ENCODE data around the gene WDR82. TPM values are rescaled to one million over a fixed set of nuclear protein-coding genes. Genes with fewer than 3 reads are reported as not detected.
A peak's percentile ranks its signal among the peaks of the same experiment; 100 is the strongest.

WDR82 gene
- total RNA-seq, 1 experiment from 2014 or later, result 44.5 TPM

DNA sequence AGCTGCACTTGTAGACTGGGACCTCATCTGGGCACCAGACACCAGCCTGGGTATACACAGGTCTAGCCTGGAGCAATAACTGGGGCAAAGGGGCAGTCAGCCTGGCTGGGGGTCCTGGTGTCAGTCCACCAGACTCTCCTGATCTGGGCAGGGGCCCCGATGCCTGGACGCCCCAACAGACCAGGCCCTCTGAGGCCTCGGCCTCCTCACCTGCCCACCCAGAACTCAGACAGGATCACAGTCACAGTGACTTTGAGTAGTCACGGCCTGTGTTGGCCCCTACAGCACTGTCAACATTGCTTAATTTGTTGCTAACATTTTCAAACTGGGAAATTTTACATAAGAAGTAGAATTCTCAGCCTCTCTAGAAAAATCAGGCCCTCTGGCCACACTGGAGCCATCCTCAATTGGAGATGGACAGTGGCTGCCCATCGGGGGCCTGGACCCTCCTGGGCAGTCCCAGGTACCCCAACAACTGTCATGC lies 45.3 kb downstream of the WDR82 start:
- Histone ChIP-seq H3K9me2 (ENCODE audit: insufficient read depth) (no peaks in the 10 kb centered on the region), H3K79me2 (ENCODE audit: low read depth) (peaks cover 27% of the 10 kb centered on the region), H2AFZ (no peak overlapping the region), H3K4me3 (no peak overlapping the region), H3F3A (ENCODE audit: insufficient read depth, low read depth) (peaks cover 25% of the 10 kb centered on the region), H3K4me1 (replicated peaks; ENCODE audit: insufficient read depth) (peaks cover 27% of the 10 kb centered on the region), H3K9me3 (ENCODE audit: insufficient read depth, low read depth) (no peaks in the 10 kb centered on the region), H4K20me1 (ENCODE audit: insufficient read depth) (peaks cover 9% of the 10 kb centered on the region), H3K36me3 (ENCODE audit: low read depth) (peaks cover 7% of the 10 kb centered on the region; the same call in 1 of the 2 replicates), H3K27me3 (ENCODE audit: insufficient read depth, low read depth) (no peaks in the 10 kb centered on the region), H3K27ac (no peak overlapping the region), H3K4me2 (no peak overlapping the region)
- no peak for DNase-seq
- intact Hi-C loops (cut with micrococcal nuclease; ENCODE audit: unreplicated experiment), result loop anchor here (5.0 kb wide), 1 partner anchor 154 kb away; no protein-coding TSS in a partner anchor
- BruUV-seq (replicated peaks), result no TSS peak
- CTCF ChIA-PET, result interaction anchor here (0.6 kb wide), 1 partner anchor 88 kb away, joined by 4 read pairs; no protein-coding TSS in a partner anchor
- POLR2A ChIA-PET (ENCODE audit: unreplicated experiment), result no interaction called here
- TF ChIP-seq, protein P1, sequence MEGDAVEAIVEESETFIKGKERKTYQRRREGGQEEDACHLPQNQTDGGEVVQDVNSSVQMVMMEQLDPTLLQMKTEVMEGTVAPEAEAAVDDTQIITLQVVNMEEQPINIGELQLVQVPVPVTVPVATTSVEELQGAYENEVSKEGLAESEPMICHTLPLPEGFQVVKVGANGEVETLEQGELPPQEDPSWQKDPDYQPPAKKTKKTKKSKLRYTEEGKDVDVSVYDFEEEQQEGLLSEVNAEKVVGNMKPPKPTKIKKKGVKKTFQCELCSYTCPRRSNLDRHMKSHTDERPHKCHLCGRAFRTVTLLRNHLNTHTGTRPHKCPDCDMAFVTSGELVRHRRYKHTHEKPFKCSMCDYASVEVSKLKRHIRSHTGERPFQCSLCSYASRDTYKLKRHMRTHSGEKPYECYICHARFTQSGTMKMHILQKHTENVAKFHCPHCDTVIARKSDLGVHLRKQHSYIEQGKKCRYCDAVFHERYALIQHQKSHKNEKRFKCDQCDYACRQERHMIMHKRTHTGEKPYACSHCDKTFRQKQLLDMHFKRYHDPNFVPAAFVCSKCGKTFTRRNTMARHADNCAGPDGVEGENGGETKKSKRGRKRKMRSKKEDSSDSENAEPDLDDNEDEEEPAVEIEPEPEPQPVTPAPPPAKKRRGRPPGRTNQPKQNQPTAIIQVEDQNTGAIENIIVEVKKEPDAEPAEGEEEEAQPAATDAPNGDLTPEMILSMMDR (conservative IDR thresholded peaks at IDR 0.05), result no peak
- TF ChIP-seq EZH2 (IDR thresholded peaks at IDR 0.05; ENCODE audit: low read depth), result no peak

DNA sequence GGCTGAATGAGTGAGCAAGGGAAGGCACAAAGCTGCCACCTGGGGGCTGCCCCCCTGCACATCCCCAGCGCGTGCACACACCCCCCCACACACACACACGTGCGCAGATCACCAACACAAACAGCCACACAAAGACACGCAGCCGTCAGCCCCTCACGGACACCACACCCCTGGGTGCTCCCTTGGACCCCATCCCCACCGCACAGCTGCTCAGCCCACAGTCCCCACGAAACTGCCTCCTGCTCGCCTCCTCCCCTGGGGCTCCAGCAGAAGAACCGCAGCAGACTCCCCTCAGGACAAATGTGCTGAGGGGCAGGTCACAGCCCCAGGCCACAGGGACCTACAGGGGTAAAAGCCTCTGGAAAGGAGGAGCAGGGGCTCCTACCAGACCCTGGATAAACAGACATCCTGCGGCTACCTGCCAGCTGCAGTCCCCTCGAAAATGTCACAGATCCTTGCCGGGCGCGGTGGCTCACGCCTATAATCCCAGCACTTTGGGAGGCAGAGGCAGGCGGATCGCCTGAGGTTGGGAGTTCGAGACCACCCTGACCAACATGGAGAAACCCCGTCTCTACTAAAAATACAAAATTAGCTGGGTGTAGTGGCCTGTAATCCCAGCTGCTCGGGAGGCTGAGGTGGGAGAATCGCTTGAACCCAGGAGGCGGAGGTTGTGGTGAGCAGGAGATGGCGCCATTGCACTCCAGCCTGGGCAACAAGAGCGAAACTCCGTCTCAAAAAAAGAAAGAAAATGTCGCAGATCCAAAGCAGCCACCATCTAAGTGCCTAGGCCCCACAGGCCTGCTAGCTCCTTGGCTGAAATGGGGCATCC lies 46.0 kb downstream of the WDR82 start:
- Histone ChIP-seq H4K20me1 (ENCODE audit: insufficient read depth) (peaks cover 9% of the 10 kb centered on the region), H3K4me1 (replicated peaks; ENCODE audit: insufficient read depth) (peaks cover 22% of the 10 kb centered on the region), H3K27ac (no peak overlapping the region), H3K79me2 (ENCODE audit: low read depth) (peaks cover 23% of the 10 kb centered on the region), H2AFZ (no peak overlapping the region), H3K27me3 (ENCODE audit: insufficient read depth, low read depth) (no peaks in the 10 kb centered on the region), H3K9me3 (ENCODE audit: insufficient read depth, low read depth) (no peaks in the 10 kb centered on the region), H3K4me2 (no peak overlapping the region), H3K4me3 (no peak overlapping the region), H3K36me3 (ENCODE audit: low read depth) (peaks cover 7% of the 10 kb centered on the region; the same call in 1 of the 2 replicates), H3F3A (ENCODE audit: insufficient read depth, low read depth) (peaks cover 21% of the 10 kb centered on the region), H3K9me2 (ENCODE audit: insufficient read depth) (no peaks in the 10 kb centered on the region)
- no peak for TF ChIP-seq EZH2 (IDR thresholded peaks at IDR 0.05; ENCODE audit: low read depth)
- TF ChIP-seq, protein P1 (conservative IDR thresholded peaks at IDR 0.05), result no peak
- no TSS peak for BruUV-seq (replicated peaks)
- ChIA-PET CTCF (interaction anchor here (0.6 kb wide), 1 partner anchor 88 kb away, joined by 4 read pairs; no protein-coding TSS in a partner anchor), POLR2A (ENCODE audit: unreplicated experiment) (no interaction called here)
- DNase-seq, result no peak
- intact Hi-C loops (cut with micrococcal nuclease; ENCODE audit: unreplicated experiment), result loop anchor here (5.0 kb wide), 1 partner anchor 155 kb away; no protein-coding TSS in a partner anchor

DNA sequence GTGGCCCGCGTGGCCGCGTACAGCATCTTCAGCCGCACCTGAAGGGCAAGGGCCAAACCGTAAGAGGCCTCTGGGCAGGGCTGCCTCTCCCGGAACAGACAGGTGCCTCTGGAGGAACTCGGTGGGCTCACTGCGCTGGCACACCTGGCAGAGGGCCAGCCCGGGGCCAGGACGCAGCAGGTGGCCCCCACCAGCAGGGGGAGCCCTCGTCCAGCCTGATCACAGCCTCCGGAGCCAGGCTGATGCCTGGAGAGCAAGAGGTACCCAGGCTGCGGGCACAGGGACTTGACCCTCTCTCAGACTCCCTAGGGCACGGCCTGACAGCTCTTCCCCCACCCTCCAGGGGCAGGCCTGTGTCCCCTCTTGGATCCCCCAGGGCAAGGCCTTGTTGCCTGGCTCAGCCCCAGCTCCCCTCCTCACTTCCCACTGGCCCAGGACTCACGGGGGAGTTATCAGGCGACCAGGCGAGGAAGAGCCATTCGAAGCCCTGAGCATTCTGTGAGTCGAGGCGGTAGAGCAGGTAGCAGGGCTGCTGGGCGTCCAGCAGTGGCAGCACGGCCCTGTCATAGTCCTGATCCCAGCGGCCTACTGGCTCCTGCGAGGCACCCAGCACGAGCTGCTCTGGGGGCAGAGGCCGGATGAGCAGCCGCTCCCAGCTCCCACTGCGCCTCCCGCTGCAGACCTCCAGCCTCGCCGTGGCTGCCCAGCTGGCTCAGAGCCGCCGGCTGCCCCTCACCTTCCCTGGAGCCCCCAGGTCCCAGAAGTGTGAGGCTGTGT lies 46.8 kb downstream of the WDR82 start:
- H3K36me3 ChIP-seq (ENCODE audit: low read depth), result peaks cover 7% of the 10 kb centered on the region; the same call in 1 of the 2 replicates
- ChIA-PET CTCF (no interaction called here), POLR2A (ENCODE audit: unreplicated experiment) (no interaction called here)
- BruUV-seq (replicated peaks), result no TSS peak
- H3K79me2 ChIP-seq (ENCODE audit: low read depth), result peaks cover 20% of the 10 kb centered on the region
- intact Hi-C loops (cut with micrococcal nuclease; ENCODE audit: unreplicated experiment), result loop anchor here (1.0 to 5.0 kb wide), 2 partner anchors 108 to 156 kb away; no protein-coding TSS in a partner anchor
- H3K27me3 ChIP-seq (ENCODE audit: insufficient read depth, low read depth), result no peaks in the 10 kb centered on the region
- no peak overlapping the region for H2AFZ ChIP-seq
- no peaks in the 10 kb centered on the region for H3K9me3 ChIP-seq (ENCODE audit: insufficient read depth, low read depth)
- no peak overlapping the region for H3K4me2 ChIP-seq
- TF ChIP-seq EZH2 (IDR thresholded peaks at IDR 0.05; ENCODE audit: low read depth), result no peak
- TF ChIP-seq, protein P1 (conservative IDR thresholded peaks at IDR 0.05), result peak; percentile 86
- H4K20me1 ChIP-seq (ENCODE audit: insufficient read depth), result peaks cover 9% of the 10 kb centered on the region
- no peak overlapping the region for H3K4me3 ChIP-seq
- peaks cover 14% of the 10 kb centered on the region for H3F3A ChIP-seq (ENCODE audit: insufficient read depth, low read depth)
- H3K9me2 ChIP-seq (ENCODE audit: insufficient read depth), result no peaks in the 10 kb centered on the region
- DNase-seq, result peak in 1 of 2 experiments; percentile 79
- H3K27ac ChIP-seq, result no peak overlapping the region
- H3K4me1 ChIP-seq (replicated peaks; ENCODE audit: insufficient read depth), result peaks cover 14% of the 10 kb centered on the region
